SK-N-SH (cell line): ENCODE data around the gene ASPN. TPM values are rescaled to one million over a fixed set of nuclear protein-coding genes. Genes with fewer than 3 reads are reported as not detected.

Experiments used
- CTCF ChIA-PET: fragments of 300-600, 350-600 bp; formaldehyde crosslinking; extraction: SDS; loops from one replicate; lab custom pipeline; 2021; lab: Yijun Ruan, JAX
- POLR2A ChIA-PET: fragments of 350-600 bp; sonication (Branson Sonifier 250); formaldehyde crosslinking; extraction: SDS; loops from one replicate; lab custom pipeline; 2020; ENCODE audit warnings: antibody characterized with exemption, inconsistent platforms; lab: Yijun Ruan, JAX
- DNase-seq: peaks from one replicate; pipeline ENCODE4 v3.0.0; 2012
- H2AFZ ChIP-seq: fragments of 200-600 bp; sonication (generic); 2 replicates; pipeline ENCODE4 v1.8.1; 2016; ENCODE audit warnings: antibody characterized with exemption, mild to moderate bottlenecking, low read depth
- H3F3A ChIP-seq: fragments of 200-600 bp; sonication (generic); replicated peaks from 2 replicates; pipeline ENCODE3; 2016; ENCODE audit warnings: antibody characterized with exemption, mild to moderate bottlenecking; ENCODE audit not compliant: insufficient read depth
- H3K27ac ChIP-seq, 2 experiments: fragments of 200-500 bp in 1 of 2; fragments of 200-600 bp in 1 of 2; sonication (Bioruptor generic) in 1 of 2; sonication (generic), shearing (Covaris generic) in 1 of 2; 2 replicates each; pipeline versions ENCODE4 v1.5.1 to v1.6.1; 2014 to 2016; ENCODE audit warnings: low read depth in 2 of 2, inconsistent platforms in 1 of 2, low read length in 1 of 2, mild to moderate bottlenecking in 1 of 2, mixed read lengths in 1 of 2
- H3K27me3 ChIP-seq: fragments of 200-600 bp; sonication (generic), shearing (Covaris generic); 2 replicates; pipeline ENCODE4 v1.6.1; 2016; ENCODE audit warnings: mixed run types; ENCODE audit not compliant: insufficient read depth
- H3K36me3 ChIP-seq, 2 experiments: fragments of 200-500 bp in 1 of 2; fragments of 200-600 bp in 1 of 2; sonication (Bioruptor generic) in 1 of 2; sonication (generic) in 1 of 2; replicated peaks in 1 of 2; 2 replicates each; pipeline versions ENCODE3 to v1.5.1; 2014 to 2016; ENCODE audit warnings: low read length in 1 of 2, mild to moderate bottlenecking in 1 of 2; ENCODE audit not compliant: insufficient read depth in 2 of 2, control insufficient read depth in 1 of 2
- H3K4me1 ChIP-seq, 2 experiments: fragments of 200-500 bp in 1 of 2; fragments of 200-600 bp in 1 of 2; sonication (Bioruptor generic) in 1 of 2; sonication (generic), shearing (Covaris generic) in 1 of 2; 2 replicates each; pipeline versions ENCODE4 v1.5.1 to v1.6.1; 2014 to 2016; ENCODE audit warnings: low read depth in 1 of 2, low read length in 1 of 2, mixed run types in 1 of 2; ENCODE audit not compliant: insufficient read depth in 2 of 2, control insufficient read depth in 1 of 2
- H3K4me2 ChIP-seq: fragments of 200-600 bp; sonication (generic), shearing (Covaris generic); 2 replicates; pipeline ENCODE4 v1.6.1; 2017; ENCODE audit warnings: mixed run types
- H3K4me3 ChIP-seq, 2 experiments: fragments of 200-500 bp in 1 of 2; fragments of 200-600 bp in 1 of 2; sonication (Bioruptor generic) in 1 of 2; sonication (generic), shearing (Covaris generic) in 1 of 2; 2 replicates each; pipeline versions ENCODE4 v1.5.1 to v1.8.1; 2014 to 2016; ENCODE audit warnings: low read depth in 2 of 2, inconsistent platforms in 1 of 2, low read length in 1 of 2, mild to moderate bottlenecking in 1 of 2, mixed read lengths in 1 of 2, moderate library complexity in 1 of 2
- H3K79me2 ChIP-seq: fragments of 200-600 bp; sonication (generic); 2 replicates; pipeline ENCODE4 v1.8.1; 2017; ENCODE audit warnings: mild to moderate bottlenecking; ENCODE audit not compliant: insufficient read depth
- H3K9ac ChIP-seq: fragments of 200-600 bp; sonication (generic); 2 replicates; pipeline ENCODE4 v1.6.1; 2017; ENCODE audit warnings: mixed run types
- H3K9me2 ChIP-seq: fragments of 200-600 bp; sonication (generic); 2 replicates; pipeline ENCODE4 v1.6.1; 2017; ENCODE audit warnings: mixed run types
- H3K9me3 ChIP-seq: fragments of 200-600 bp; sonication (generic); 2 replicates; pipeline ENCODE4 v1.6.1; 2017; ENCODE audit warnings: mixed run types, mild to moderate bottlenecking, moderate library complexity
- H4K20me1 ChIP-seq: fragments of 200-600 bp; sonication (generic); 2 replicates; pipeline ENCODE4 v1.6.1; 2017; ENCODE audit warnings: mild to moderate bottlenecking, mixed run types; ENCODE audit not compliant: insufficient read depth
- CHD2 ChIP-seq: fragments of 150-350 bp; IDR thresholded peaks from 2 replicates; pipeline ENCODE4 v1.6.1; 2018; ENCODE audit warnings: low read length; ENCODE audit not compliant: partially characterized antibody
- ELF1 ChIP-seq: IDR thresholded peaks from 2 replicates; pipeline ENCODE4 v1.4.0; 2012
- EP300 ChIP-seq, 2 experiments: IDR thresholded peaks; 2 replicates each; pipeline versions ENCODE4 v1.4.0 to v1.6.1; 2012; ENCODE audit warnings: borderline replicate concordance in 1 of 2, low read depth in 1 of 2, low read length in 1 of 2
- EZH2phosphoT487 ChIP-seq: fragments of 200-600 bp; sonication (generic); IDR thresholded peaks from 2 replicates; pipeline ENCODE4 v1.6.1; 2017; ENCODE audit warnings: low read depth, mixed run types, mild to moderate bottlenecking, antibody characterized with exemption, moderate library complexity, borderline replicate concordance
- FOSL2 ChIP-seq: IDR thresholded peaks from 2 replicates; pipeline ENCODE4 v1.4.0; 2012; ENCODE audit warnings: low read depth, mild to moderate bottlenecking, moderate library complexity, borderline replicate concordance
- FOXM1 ChIP-seq: IDR thresholded peaks from 2 replicates; pipeline ENCODE4 v1.4.0; 2012; ENCODE audit warnings: low read depth, mild to moderate bottlenecking
- GABPA ChIP-seq: IDR thresholded peaks from 2 replicates; pipeline ENCODE4 v1.4.0; 2012; ENCODE audit warnings: low read depth, mild to moderate bottlenecking
- GATA2 ChIP-seq: sonication (generic); formaldehyde crosslinking; IDR thresholded peaks from 2 replicates; pipeline ENCODE4 v1.5.0; 2020; ENCODE audit warnings: mild to moderate bottlenecking, missing genetic modification reagents
- MAX ChIP-seq: IDR thresholded peaks from 2 replicates; pipeline ENCODE4 v1.4.0; 2012; ENCODE audit warnings: low read depth
- MEF2A ChIP-seq: IDR thresholded peaks from 2 replicates; pipeline ENCODE4 v1.4.0; 2012; ENCODE audit warnings: low read depth, borderline replicate concordance
- MXI1 ChIP-seq: IDR thresholded peaks from 2 replicates; pipeline ENCODE4 v1.6.1; 2012; ENCODE audit warnings: mild to moderate bottlenecking, low read depth, low read length, improper control_type of control experiment
- NRF1 ChIP-seq: IDR thresholded peaks from 2 replicates; pipeline ENCODE4 v1.6.1; 2012; ENCODE audit warnings: low read depth, mild to moderate bottlenecking, low read length
- REST ChIP-seq: IDR thresholded peaks from 2 replicates; pipeline ENCODE4 v1.6.1; 2012; ENCODE audit warnings: mild to moderate bottlenecking, low read depth, low read length, moderate library complexity
- RXRA ChIP-seq: IDR thresholded peaks from 2 replicates; pipeline ENCODE4 v1.4.0; 2012; ENCODE audit warnings: low read depth, mild to moderate bottlenecking, borderline replicate concordance
- SMC3 ChIP-seq: IDR thresholded peaks from 2 replicates; pipeline ENCODE4 v1.6.1; 2012; ENCODE audit warnings: low read depth, low read length, improper control_type of control experiment
- TAF1 ChIP-seq: IDR thresholded peaks from 2 replicates; pipeline ENCODE4 v1.6.1; 2012; ENCODE audit warnings: low read depth, mild to moderate bottlenecking, low read length, moderate library complexity, borderline replicate concordance
- TEAD4 ChIP-seq: IDR thresholded peaks from 2 replicates; pipeline ENCODE4 v1.4.0; 2012; ENCODE audit warnings: mild to moderate bottlenecking, borderline replicate concordance; ENCODE audit not compliant: insufficient read depth
- USF1 ChIP-seq: IDR thresholded peaks from 2 replicates; pipeline ENCODE4 v1.4.0; 2012; ENCODE audit warnings: low read depth, borderline replicate concordance
- WGBS: methylation state at CpG from one replicate; pipeline ENCODE4 v1.1.6; 2017; ENCODE audit warnings: low lambda C conversion rate; 5-methylcytosine and 5-hydroxymethylcytosine counted together
- polyA plus RNA-seq, 3 experiments: library from polyadenylated mRNA; depleted of rRNA; stranded (reverse); fragments of >200 nt; gene quantifications; 2 replicates each; pipeline ENCODE4 v1.2.3, GENCODE V29; 2012
- TF ChIP-seq, protein P1 (sequence below): IDR thresholded peaks from 2 replicates; pipeline ENCODE4; 2012
- TF ChIP-seq, protein P2 (sequence below): IDR thresholded peaks from 2 replicates; pipeline ENCODE4 v1.4.0; 2012; ENCODE audit warnings: low read depth, borderline replicate concordance

The ASPN gene
- polyA plus RNA-seq, 1 of the 3 experiments (the other 2 are of a cell fraction), result 0.76 TPM

DNA sequence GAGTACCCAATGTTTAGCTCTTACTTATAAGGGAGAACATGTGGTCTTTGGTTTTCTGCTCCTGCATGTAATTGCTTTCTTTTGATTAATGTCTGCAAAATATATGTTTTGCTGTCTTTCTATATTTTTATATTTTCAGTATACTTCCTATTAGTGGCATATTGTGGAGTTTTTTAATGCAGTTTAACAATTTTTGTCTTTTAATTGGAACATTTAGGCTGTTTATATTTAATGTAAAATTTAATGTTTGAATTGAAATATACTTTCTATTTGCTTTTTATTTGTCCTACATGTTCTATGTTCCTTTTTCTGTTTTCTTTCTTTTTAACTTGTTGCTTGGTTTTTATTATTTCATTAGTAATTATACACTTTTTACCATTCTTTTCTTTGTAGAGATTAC, 48.6 kb upstream of the ASPN start:
- Histone ChIP-seq H3K4me1 (peaks cover 0 to 3% of the 10 kb centered on the region in 2 experiments; a peak in 3 of 4 replicates), H3K9ac (no peak overlapping the region), H3K9me2 (no peaks in the 10 kb centered on the region), H3K4me3 (no peak overlapping the region), H3K36me3 (no peaks in the 10 kb centered on the region), H2AFZ (no peak overlapping the region), H3K79me2 (no peaks in the 10 kb centered on the region), H3K27me3 (no peaks in the 10 kb centered on the region), H3K4me2 (no peak overlapping the region), H3K9me3 (no peaks in the 10 kb centered on the region), H3F3A (no peaks in the 10 kb centered on the region), H3K27ac (no peak overlapping the region), H4K20me1 (no peaks in the 10 kb centered on the region)
- TF ChIP-seq CHD2, result no peak
- no peak for TF ChIP-seq GABPA
- TF ChIP-seq USF1, result no peak
- TF ChIP-seq, protein P1, sequence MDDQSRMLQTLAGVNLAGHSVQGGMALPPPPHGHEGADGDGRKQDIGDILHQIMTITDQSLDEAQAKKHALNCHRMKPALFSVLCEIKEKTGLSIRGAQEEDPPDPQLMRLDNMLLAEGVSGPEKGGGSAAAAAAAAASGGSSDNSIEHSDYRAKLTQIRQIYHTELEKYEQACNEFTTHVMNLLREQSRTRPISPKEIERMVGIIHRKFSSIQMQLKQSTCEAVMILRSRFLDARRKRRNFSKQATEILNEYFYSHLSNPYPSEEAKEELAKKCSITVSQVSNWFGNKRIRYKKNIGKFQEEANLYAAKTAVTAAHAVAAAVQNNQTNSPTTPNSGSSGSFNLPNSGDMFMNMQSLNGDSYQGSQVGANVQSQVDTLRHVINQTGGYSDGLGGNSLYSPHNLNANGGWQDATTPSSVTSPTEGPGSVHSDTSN, result no peak
- no peak for TF ChIP-seq FOXM1
- no peak for TF ChIP-seq MXI1
- no peak for TF ChIP-seq GATA2 (CRISPR knock-in tag)
- TF ChIP-seq EP300 (IDR thresholded peaks at IDR 0.05; ENCODE audit: borderline replicate concordance in 1 of 2, low read depth in 1 of 2, low read length in 1 of 2), result no peak
- TF ChIP-seq, protein P2, sequence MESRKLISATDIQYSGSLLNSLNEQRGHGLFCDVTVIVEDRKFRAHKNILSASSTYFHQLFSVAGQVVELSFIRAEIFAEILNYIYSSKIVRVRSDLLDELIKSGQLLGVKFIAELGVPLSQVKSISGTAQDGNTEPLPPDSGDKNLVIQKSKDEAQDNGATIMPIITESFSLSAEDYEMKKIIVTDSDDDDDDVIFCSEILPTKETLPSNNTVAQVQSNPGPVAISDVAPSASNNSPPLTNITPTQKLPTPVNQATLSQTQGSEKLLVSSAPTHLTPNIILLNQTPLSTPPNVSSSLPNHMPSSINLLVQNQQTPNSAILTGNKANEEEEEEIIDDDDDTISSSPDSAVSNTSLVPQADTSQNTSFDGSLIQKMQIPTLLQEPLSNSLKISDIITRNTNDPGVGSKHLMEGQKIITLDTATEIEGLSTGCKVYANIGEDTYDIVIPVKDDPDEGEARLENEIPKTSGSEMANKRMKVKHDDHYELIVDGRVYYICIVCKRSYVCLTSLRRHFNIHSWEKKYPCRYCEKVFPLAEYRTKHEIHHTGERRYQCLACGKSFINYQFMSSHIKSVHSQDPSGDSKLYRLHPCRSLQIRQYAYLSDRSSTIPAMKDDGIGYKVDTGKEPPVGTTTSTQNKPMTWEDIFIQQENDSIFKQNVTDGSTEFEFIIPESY, result no peak
- no peak for TF ChIP-seq MAX
- no peak for TF ChIP-seq RXRA
- no peak for TF ChIP-seq FOSL2
- no peak for TF ChIP-seq ELF1
- no peak for TF ChIP-seq NRF1
- TF ChIP-seq EZH2phosphoT487, result no peak
- no peak for TF ChIP-seq TAF1
- ChIA-PET POLR2A (no interaction called here), CTCF (no interaction called here)
- no peak for DNase-seq

DNA sequence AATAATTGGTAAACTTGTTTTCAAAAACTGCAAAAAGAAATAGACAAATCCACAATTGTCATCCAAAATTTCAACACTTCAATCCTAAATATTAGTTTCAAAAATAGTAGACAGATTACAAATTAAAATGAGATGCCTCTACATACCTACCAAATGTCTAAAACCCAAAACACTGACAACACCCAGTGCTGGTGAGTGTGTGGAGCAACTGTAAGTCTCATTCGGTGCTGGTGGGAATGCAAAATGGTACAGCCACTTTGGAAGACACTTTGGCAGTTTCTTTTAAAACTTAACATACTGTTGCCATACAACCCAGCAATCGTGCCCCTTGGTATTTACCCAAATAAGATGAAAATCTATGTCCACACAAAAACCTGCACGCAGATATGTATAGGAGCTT, 46.8 kb upstream of the ASPN start:
- no peak overlapping the region for H3K4me3 ChIP-seq
- DNase-seq, result no peak
- TF ChIP-seq MEF2A (no peak), REST (no peak), CHD2 (no peak), RXRA (no peak), TAF1 (no peak), TEAD4 (no peak), SMC3 (no peak), GABPA (no peak)
- TF ChIP-seq, protein P1, result no peak
- POLR2A ChIA-PET, result no interaction called here
- H3K4me1 ChIP-seq, result peaks cover 0 to 3% of the 10 kb centered on the region in 2 experiments; a peak in 2 of 4 replicates
- WGBS, result 88% methylated on average over 3 of the region's 3 CpGs
- H4K20me1 ChIP-seq, result no peaks in the 10 kb centered on the region
- H3K27ac ChIP-seq, result no peak overlapping the region
- no peaks in the 10 kb centered on the region for H3F3A ChIP-seq
- H3K9me3 ChIP-seq, result no peaks in the 10 kb centered on the region
- CTCF ChIA-PET, result no interaction called here
- H3K9ac ChIP-seq, result no peak overlapping the region
- H3K36me3 ChIP-seq, result no peaks in the 10 kb centered on the region
- no peaks in the 10 kb centered on the region for H3K9me2 ChIP-seq
- no peaks in the 10 kb centered on the region for H3K79me2 ChIP-seq
- H2AFZ ChIP-seq, result no peak overlapping the region
- no peaks in the 10 kb centered on the region for H3K27me3 ChIP-seq
- H3K4me2 ChIP-seq, result no peak overlapping the region
